ENCODE data around the gene AP3B1.

DNA sequence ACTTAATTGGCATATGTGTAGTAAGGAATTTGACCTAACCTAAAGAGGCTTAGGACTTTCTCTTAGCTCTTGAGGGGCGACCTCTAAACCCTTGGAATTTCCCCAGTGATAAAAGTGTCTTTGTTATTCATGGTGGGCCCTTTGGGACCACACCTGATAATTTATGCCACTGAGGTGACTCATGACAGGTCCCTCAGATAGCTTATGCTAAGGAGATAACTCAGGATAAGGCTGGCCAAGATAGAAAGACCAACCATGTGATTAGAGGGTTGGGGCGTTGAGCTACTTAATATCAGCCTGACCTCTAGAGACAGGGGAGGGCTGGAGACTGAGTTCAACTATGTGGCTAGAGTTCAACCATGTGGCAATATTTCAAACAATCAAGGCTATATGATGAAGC lies 218.1 kb downstream of the AP3B1 start:
- TF ChIP-seq ELF1 (IDR thresholded peaks at IDR 0.05) = no peak
- no peak for TF ChIP-seq RCOR1 (IDR thresholded peaks at IDR 0.05; ENCODE audit: low read length)
- no peak for TF ChIP-seq RAD21 (IDR thresholded peaks at IDR 0.05; ENCODE audit: low read length)
- TF ChIP-seq, protein P1, sequence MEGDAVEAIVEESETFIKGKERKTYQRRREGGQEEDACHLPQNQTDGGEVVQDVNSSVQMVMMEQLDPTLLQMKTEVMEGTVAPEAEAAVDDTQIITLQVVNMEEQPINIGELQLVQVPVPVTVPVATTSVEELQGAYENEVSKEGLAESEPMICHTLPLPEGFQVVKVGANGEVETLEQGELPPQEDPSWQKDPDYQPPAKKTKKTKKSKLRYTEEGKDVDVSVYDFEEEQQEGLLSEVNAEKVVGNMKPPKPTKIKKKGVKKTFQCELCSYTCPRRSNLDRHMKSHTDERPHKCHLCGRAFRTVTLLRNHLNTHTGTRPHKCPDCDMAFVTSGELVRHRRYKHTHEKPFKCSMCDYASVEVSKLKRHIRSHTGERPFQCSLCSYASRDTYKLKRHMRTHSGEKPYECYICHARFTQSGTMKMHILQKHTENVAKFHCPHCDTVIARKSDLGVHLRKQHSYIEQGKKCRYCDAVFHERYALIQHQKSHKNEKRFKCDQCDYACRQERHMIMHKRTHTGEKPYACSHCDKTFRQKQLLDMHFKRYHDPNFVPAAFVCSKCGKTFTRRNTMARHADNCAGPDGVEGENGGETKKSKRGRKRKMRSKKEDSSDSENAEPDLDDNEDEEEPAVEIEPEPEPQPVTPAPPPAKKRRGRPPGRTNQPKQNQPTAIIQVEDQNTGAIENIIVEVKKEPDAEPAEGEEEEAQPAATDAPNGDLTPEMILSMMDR (IDR thresholded peaks at IDR 0.05) = no peak
- no peak for TF ChIP-seq NFIC (IDR thresholded peaks at IDR 0.05; ENCODE audit: borderline replicate concordance)
- TF ChIP-seq EZH2phosphoT487 (IDR thresholded peaks at IDR 0.05; ENCODE audit: borderline replicate concordance, low read depth) = no peak
- no peak for TF ChIP-seq POLR2AphosphoS5 (IDR thresholded peaks at IDR 0.05; ENCODE audit: low read depth, low read length)
- no peak for TF ChIP-seq TAF1 (IDR thresholded peaks at IDR 0.05; ENCODE audit: borderline replicate concordance, low read depth, low read length)
- TF ChIP-seq GABPA (IDR thresholded peaks at IDR 0.05; ENCODE audit: low read depth) = no peak
- TF ChIP-seq EP300 (IDR thresholded peaks at IDR 0.05; ENCODE audit: borderline replicate concordance in 1 of 2, low read depth in 1 of 2, low read length in 1 of 2) = no peak
- no peak for TF ChIP-seq MEF2A (IDR thresholded peaks at IDR 0.05; ENCODE audit: borderline replicate concordance, low read depth)
- TF ChIP-seq, protein P2, sequence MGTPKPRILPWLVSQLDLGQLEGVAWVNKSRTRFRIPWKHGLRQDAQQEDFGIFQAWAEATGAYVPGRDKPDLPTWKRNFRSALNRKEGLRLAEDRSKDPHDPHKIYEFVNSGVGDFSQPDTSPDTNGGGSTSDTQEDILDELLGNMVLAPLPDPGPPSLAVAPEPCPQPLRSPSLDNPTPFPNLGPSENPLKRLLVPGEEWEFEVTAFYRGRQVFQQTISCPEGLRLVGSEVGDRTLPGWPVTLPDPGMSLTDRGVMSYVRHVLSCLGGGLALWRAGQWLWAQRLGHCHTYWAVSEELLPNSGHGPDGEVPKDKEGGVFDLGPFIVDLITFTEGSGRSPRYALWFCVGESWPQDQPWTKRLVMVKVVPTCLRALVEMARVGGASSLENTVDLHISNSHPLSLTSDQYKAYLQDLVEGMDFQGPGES (IDR thresholded peaks at IDR 0.05; ENCODE audit: low read depth, low read length) = no peak
- no peak for TF ChIP-seq SIN3A (IDR thresholded peaks at IDR 0.05; ENCODE audit: borderline replicate concordance, low read depth, low read length)
